DND-41 (cell line): ENCODE results near the gene RSBN1L.

Experiments used
- ATAC-seq: fragments of 200-7000 bp; cut with Tn5 transposase; 3 replicates; pipeline ENCODE4 v1.9.1; 2021; ENCODE audit warnings: low read depth; ENCODE audit not compliant: insufficient read depth
- DNase-seq: peaks from one replicate; pipeline ENCODE4 v3.0.0-alpha.2; 2020
- H2AFZ ChIP-seq: 2 replicates; pipeline ENCODE4 v1.6.0; 2012; ENCODE audit warnings: low read depth, low read length
- H3K27ac ChIP-seq: 2 replicates; pipeline ENCODE4 v1.5.1; 2012; ENCODE audit warnings: low read length, inconsistent platforms
- H3K27me3 ChIP-seq: fragments of 200-600 bp; sonication (generic); 2 replicates; pipeline ENCODE4 v1.6.0; 2012; ENCODE audit warnings: low read length, mild to moderate bottlenecking, inconsistent platforms; ENCODE audit not compliant: insufficient read depth, poor library complexity
- H3K36me3 ChIP-seq: 2 replicates; pipeline ENCODE4 v1.5.1; 2012; ENCODE audit warnings: low read length, inconsistent platforms; ENCODE audit not compliant: insufficient read depth
- H3K4me1 ChIP-seq: 2 replicates; pipeline ENCODE4 v1.5.1; 2012; ENCODE audit warnings: mild to moderate bottlenecking, low read length; ENCODE audit not compliant: insufficient read depth
- H3K4me2 ChIP-seq: 2 replicates; pipeline ENCODE4 v1.6.0; 2012; ENCODE audit warnings: mild to moderate bottlenecking, moderate library complexity, low read length, inconsistent platforms; ENCODE audit not compliant: insufficient read depth
- H3K4me3 ChIP-seq, 2 experiments: fragments of 200-600 bp in 1 of 2; shearing (Covaris generic) in 1 of 2; 2 replicates each; pipeline ENCODE4 v1.5.1; 2012 to 2016; ENCODE audit warnings: inconsistent platforms in 2 of 2, low read length in 2 of 2, mild to moderate bottlenecking in 2 of 2, low read depth in 1 of 2, moderate library complexity in 1 of 2
- H3K79me2 ChIP-seq: 2 replicates; pipeline ENCODE4 v1.6.0; 2012; ENCODE audit warnings: low read length, inconsistent platforms; ENCODE audit not compliant: insufficient read depth
- H3K9ac ChIP-seq: 2 replicates; pipeline ENCODE4 v1.6.0; 2012; ENCODE audit warnings: low read depth, mild to moderate bottlenecking, inconsistent platforms, low read length, moderate library complexity
- H3K9me3 ChIP-seq: 2 replicates; pipeline ENCODE4 v1.5.1; 2012; ENCODE audit warnings: low read length, moderate library complexity, mild to moderate bottlenecking, inconsistent platforms; ENCODE audit not compliant: insufficient read depth, severe bottlenecking
- H4K20me1 ChIP-seq: 2 replicates; pipeline ENCODE4 v1.6.0; 2012; ENCODE audit warnings: low read length; ENCODE audit not compliant: insufficient read depth
- EZH2 ChIP-seq: IDR thresholded peaks from 3 replicates; pipeline ENCODE4 v1.6.1; 2012; ENCODE audit warnings: borderline replicate concordance, low read depth, mild to moderate bottlenecking, moderate library complexity, low read length, inconsistent platforms; ENCODE audit not compliant: severe bottlenecking
- TF ChIP-seq, protein P1 (sequence below): IDR thresholded peaks from 2 replicates; pipeline ENCODE4 v1.5.1; 2012; ENCODE audit warnings: borderline replicate concordance, low read length, moderate library complexity, mild to moderate bottlenecking; ENCODE audit not compliant: poor library complexity, severe bottlenecking; ENCODE audit errors: extremely low read depth

Gene RSBN1L

DNA sequence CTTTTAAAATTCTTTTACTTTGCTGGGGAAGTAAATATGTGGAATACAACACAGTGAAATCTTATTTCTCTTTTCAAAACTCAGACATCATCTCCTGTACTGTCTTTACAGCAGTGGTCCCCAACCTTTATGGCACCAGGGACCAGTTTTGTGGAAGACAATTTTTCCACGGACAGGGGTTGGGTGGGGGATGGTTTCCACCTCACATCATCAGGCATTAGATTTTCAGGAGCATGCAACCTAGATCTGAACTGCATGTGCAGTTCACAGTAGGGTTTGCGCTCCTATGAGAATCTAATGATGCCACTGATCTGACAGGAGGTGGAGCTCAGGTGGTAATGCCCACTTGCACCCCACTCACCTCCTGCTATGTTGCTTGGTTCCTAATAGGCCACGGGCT lies 89.8 kb downstream of the RSBN1L start:
- Histone ChIP-seq H3K79me2 (no peaks in the 10 kb centered on the region), H3K9me3 (no peaks in the 10 kb centered on the region), H3K27me3 (no peaks in the 10 kb centered on the region), H3K36me3 (peaks cover 32% of the 10 kb centered on the region), H3K4me1 (no peaks in the 10 kb centered on the region), H3K27ac (no peak overlapping the region), H3K4me2 (no peak overlapping the region), H4K20me1 (no peaks in the 10 kb centered on the region), H3K4me3 (no peak overlapping the region), H3K9ac (no peak overlapping the region), H2AFZ (no peak overlapping the region)
- no peak for DNase-seq
- TF ChIP-seq EZH2, result no peak
- TF ChIP-seq, protein P1, sequence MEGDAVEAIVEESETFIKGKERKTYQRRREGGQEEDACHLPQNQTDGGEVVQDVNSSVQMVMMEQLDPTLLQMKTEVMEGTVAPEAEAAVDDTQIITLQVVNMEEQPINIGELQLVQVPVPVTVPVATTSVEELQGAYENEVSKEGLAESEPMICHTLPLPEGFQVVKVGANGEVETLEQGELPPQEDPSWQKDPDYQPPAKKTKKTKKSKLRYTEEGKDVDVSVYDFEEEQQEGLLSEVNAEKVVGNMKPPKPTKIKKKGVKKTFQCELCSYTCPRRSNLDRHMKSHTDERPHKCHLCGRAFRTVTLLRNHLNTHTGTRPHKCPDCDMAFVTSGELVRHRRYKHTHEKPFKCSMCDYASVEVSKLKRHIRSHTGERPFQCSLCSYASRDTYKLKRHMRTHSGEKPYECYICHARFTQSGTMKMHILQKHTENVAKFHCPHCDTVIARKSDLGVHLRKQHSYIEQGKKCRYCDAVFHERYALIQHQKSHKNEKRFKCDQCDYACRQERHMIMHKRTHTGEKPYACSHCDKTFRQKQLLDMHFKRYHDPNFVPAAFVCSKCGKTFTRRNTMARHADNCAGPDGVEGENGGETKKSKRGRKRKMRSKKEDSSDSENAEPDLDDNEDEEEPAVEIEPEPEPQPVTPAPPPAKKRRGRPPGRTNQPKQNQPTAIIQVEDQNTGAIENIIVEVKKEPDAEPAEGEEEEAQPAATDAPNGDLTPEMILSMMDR, result no peak
- no peak; the same call in 2 of the 3 replicates for ATAC-seq

DNA sequence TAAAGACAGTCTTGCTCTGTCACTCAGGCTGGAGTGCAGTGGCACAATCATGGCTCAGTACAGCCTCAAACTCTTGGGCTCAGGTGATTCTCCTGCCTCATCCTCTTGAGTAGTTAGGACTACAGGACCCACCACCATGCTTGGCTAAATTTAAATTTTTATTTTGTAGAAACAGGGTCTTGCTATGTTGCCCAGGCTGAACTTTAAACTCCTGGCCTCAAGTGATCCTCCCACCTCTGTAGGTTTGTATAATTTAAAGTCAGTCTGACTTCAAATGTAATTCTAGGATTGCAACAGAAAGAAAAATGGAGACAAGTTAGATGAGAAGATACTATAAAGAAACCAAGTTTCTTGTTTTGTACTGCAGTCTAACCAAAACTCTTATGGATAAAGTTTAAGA lies 90.5 kb downstream of the RSBN1L start:
- Histone ChIP-seq H3K4me2 (no peak overlapping the region), H3K27ac (no peak overlapping the region), H3K4me3 (no peak overlapping the region), H3K27me3 (no peaks in the 10 kb centered on the region), H3K36me3 (peaks cover 30% of the 10 kb centered on the region), H3K4me1 (no peaks in the 10 kb centered on the region), H3K9ac (no peak overlapping the region), H3K9me3 (no peaks in the 10 kb centered on the region), H3K79me2 (no peaks in the 10 kb centered on the region), H4K20me1 (no peaks in the 10 kb centered on the region), H2AFZ (no peak overlapping the region)
- ATAC-seq (no peak), DNase-seq (no peak)
- no peak for TF ChIP-seq EZH2
- TF ChIP-seq, protein P1, result no peak

DNA sequence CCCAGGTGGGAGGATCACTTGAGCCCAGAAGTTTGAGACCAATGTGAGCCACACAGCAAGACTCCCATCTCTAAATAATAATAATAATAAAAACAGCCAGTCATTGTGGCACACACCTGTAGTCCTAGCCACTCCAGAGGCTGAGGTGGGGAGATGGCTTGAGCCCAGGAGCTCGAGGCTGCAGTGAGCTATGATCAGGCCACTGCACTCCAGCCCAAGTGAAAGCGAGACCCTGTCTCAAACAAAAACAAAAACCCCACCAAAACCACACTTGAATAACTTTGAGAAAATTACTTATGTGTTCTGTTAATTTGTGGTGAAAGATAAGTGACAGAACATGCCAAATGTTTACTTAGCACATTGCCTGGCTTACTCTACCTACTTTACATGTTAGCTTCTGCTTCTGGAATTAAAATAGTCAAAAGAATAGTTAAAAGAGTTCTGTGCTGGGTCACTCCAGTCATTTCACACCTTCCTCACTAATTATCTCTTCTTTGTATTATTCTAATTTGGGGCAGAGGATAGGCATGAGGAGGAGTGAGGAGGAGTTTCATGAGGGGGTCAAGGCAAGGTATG lies 92.2 kb downstream of the RSBN1L start:
- no peak overlapping the region for H2AFZ ChIP-seq
- no peak overlapping the region for H3K9ac ChIP-seq
- no peak overlapping the region for H3K4me3 ChIP-seq
- no peaks in the 10 kb centered on the region for H4K20me1 ChIP-seq
- TF ChIP-seq, protein P1, result no peak
- no peak for TF ChIP-seq EZH2
- peaks cover under 1% of the 10 kb centered on the region; the same call in 1 of the 2 replicates for H3K79me2 ChIP-seq
- DNase-seq (no peak), ATAC-seq (no peak; the same call in 2 of the 3 replicates)
- H3K4me1 ChIP-seq, result no peaks in the 10 kb centered on the region
- H3K4me2 ChIP-seq, result no peak overlapping the region
- H3K36me3 ChIP-seq, result peaks cover 19% of the 10 kb centered on the region
- no peak overlapping the region for H3K27ac ChIP-seq
- no peaks in the 10 kb centered on the region for H3K9me3 ChIP-seq
- H3K27me3 ChIP-seq, result no peaks in the 10 kb centered on the region
